HepG2 (cell line): ENCODE data around the gene SLC29A3.

Experiments
- EP300 ChIP-seq, 3 experiments: sonication (generic) in 1 of 3; formaldehyde crosslinking in 1 of 3; IDR thresholded peaks; 2 replicates each; pipeline versions ENCODE4 v1.5.1 to v1.6.1; 2011 to 2020; ENCODE audit warnings: low read depth in 2 of 3, low read length in 2 of 3, borderline replicate concordance in 1 of 3, improper control_type of control experiment in 1 of 3, mild to moderate bottlenecking in 1 of 3, missing genetic modification reagents in 1 of 3, moderate library complexity in 1 of 3
- EZH2 ChIP-seq: conservative IDR thresholded peaks from 2 replicates; pipeline ENCODE4 v1.6.1; 2012; ENCODE audit warnings: mild to moderate bottlenecking, low read depth, low read length, moderate library complexity
- RBM22 ChIP-seq: fragments of 200-400 bp; formaldehyde crosslinking; optimal IDR thresholded peaks from 2 replicates; pipeline ENCODE3; 2017; ENCODE audit warnings: mild to moderate bottlenecking, low read length, moderate library complexity
- TARDBP ChIP-seq: sonication (generic); formaldehyde crosslinking; IDR thresholded peaks from 2 replicates; pipeline ENCODE4 v1.8.0; 2022; ENCODE audit warnings: mild to moderate bottlenecking, missing genetic modification reagents
- ZNF768 ChIP-seq: sonication (generic); formaldehyde crosslinking; IDR thresholded peaks from 2 replicates; pipeline ENCODE4 v1.4.0; 2020; ENCODE audit warnings: missing genetic modification reagents
- TF ChIP-seq, protein P1 (sequence below): IDR thresholded peaks from 2 replicates; pipeline ENCODE4 v1.6.1; 2012; ENCODE audit warnings: low read length, improper control_type of control experiment

- TF ChIP-seq RBM22: no peak
- TF ChIP-seq, protein P1, sequence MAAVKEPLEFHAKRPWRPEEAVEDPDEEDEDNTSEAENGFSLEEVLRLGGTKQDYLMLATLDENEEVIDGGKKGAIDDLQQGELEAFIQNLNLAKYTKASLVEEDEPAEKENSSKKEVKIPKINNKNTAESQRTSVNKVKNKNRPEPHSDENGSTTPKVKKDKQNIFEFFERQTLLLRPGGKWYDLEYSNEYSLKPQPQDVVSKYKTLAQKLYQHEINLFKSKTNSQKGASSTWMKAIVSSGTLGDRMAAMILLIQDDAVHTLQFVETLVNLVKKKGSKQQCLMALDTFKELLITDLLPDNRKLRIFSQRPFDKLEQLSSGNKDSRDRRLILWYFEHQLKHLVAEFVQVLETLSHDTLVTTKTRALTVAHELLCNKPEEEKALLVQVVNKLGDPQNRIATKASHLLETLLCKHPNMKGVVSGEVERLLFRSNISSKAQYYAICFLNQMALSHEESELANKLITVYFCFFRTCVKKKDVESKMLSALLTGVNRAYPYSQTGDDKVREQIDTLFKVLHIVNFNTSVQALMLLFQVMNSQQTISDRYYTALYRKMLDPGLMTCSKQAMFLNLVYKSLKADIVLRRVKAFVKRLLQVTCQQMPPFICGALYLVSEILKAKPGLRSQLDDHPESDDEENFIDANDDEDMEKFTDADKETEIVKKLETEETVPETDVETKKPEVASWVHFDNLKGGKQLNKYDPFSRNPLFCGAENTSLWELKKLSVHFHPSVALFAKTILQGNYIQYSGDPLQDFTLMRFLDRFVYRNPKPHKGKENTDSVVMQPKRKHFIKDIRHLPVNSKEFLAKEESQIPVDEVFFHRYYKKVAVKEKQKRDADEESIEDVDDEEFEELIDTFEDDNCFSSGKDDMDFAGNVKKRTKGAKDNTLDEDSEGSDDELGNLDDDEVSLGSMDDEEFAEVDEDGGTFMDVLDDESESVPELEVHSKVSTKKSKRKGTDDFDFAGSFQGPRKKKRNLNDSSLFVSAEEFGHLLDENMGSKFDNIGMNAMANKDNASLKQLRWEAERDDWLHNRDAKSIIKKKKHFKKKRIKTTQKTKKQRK: no peak
- TF ChIP-seq EP300 (IDR thresholded peaks at IDR 0.05; ENCODE audit: low read depth in 2 of 2, low read length in 2 of 2): no peak
- TF ChIP-seq EP300 (CRISPR knock-in tag; IDR thresholded peaks at IDR 0.05; ENCODE audit: borderline replicate concordance): no peak
- TF ChIP-seq ZNF768: no peak
- TF ChIP-seq TARDBP (CRISPR knock-in tag): no peak
- no peak for TF ChIP-seq EZH2
Observed at GRCh38 chr10:71408436-71409225, 89.6 kb downstream of the SLC29A3 start.
